Frontal cortex (tissue), 1 donor: ENCODE measurements around the gene TEDDM1. TPM values are rescaled to one million over a fixed set of nuclear protein-coding genes. Genes with fewer than 3 reads are reported as not detected.

Experiments
- total RNA-seq: library from RNA; depleted of rRNA; stranded (reverse); fragments of >200 nt; gene quantifications from one replicate; pipeline ENCODE4 v1.2.3, GENCODE V29; 2014

Gene TEDDM1
- total RNA-seq, 1 donor from 2014 or later, result not detected

Other genes with a start within 250 kb of the TEDDM1 start
- 289 TPM for gene GLUL, start 8.9 kb downstream of the TEDDM1 start, total RNA-seq
- gene RGSL1, start 49.5 kb upstream of the TEDDM1 start, total RNA-seq, result 0.82 TPM
- 4.1 TPM for gene RNASEL, start 188.6 kb upstream of the TEDDM1 start, total RNA-seq
- 1.6 TPM for gene RGS16, start 203.7 kb upstream of the TEDDM1 start, total RNA-seq